Naive thymus-derived CD4-positive, alpha-beta T cell (primary cell): ENCODE measurements around the gene CXCL6. TPM values are rescaled to one million over a fixed set of nuclear protein-coding genes. Genes with fewer than 3 reads are reported as not detected.

Experiments
- ATAC-seq: fragments of 150-1000 bp; cut with Tn5 transposase; 2 replicates; pipeline ENCODE4 v1.10.0; 2021; ENCODE audit warnings: mild to moderate bottlenecking, moderate library complexity
- CTCF ChIA-PET: fragments of 350-600 bp; sonication (Branson Sonifier 250); formaldehyde crosslinking; loops from one replicate; lab custom pipeline; 2021; ENCODE audit warnings: antibody characterized with exemption; lab: Charles Lee
- POLR2A ChIA-PET: fragments of 350-600 bp; sonication (Branson Sonifier 250); formaldehyde crosslinking; loops from one replicate; lab custom pipeline; 2021; ENCODE audit warnings: antibody characterized with exemption, inconsistent platforms; lab: Charles Lee
- DNase-seq, 9 donors: peaks; one replicate each; pipeline versions ENCODE4 v3.0.0 to v3.0.0-alpha.2; 2020 to 2022; ENCODE audit warnings: mixed read lengths in 1 of 9
- H3K27ac ChIP-seq: one replicate; pipeline ENCODE4 v1.7.0; 2013; ENCODE audit warnings: mild to moderate bottlenecking, low read depth, low read length, moderate library complexity
- H3K27me3 ChIP-seq, 2 donors: one replicate each; pipeline ENCODE4 v1.7.0; 2013; ENCODE audit warnings: low read length in 2 of 2, mild to moderate bottlenecking in 2 of 2, moderate library complexity in 2 of 2; ENCODE audit not compliant: control insufficient read depth in 2 of 2, insufficient read depth in 2 of 2
- H3K36me3 ChIP-seq, 3 experiments: 1 replicate in 2 of 3; 2 replicates in 1 of 3; pipeline ENCODE4 v1.7.0; 2013; ENCODE audit warnings: low read length in 3 of 3, mild to moderate bottlenecking in 3 of 3, moderate library complexity in 1 of 3; ENCODE audit not compliant: insufficient read depth in 3 of 3, control insufficient read depth in 2 of 3
- H3K4me1 ChIP-seq, 2 donors: one replicate each; pipeline ENCODE4 v1.7.0; 2013; ENCODE audit warnings: low read length in 2 of 2, mild to moderate bottlenecking in 2 of 2, moderate library complexity in 1 of 2; ENCODE audit not compliant: control insufficient read depth in 2 of 2, insufficient read depth in 2 of 2
- H3K4me3 ChIP-seq: 2 replicates; pipeline ENCODE4 v1.7.0; 2013; ENCODE audit warnings: mild to moderate bottlenecking, low read length
- H3K9me3 ChIP-seq, 3 experiments: 1 replicate in 2 of 3; 2 replicates in 1 of 3; pipeline ENCODE4 v1.7.0; 2013; ENCODE audit warnings: low read length in 3 of 3; ENCODE audit not compliant: control insufficient read depth in 2 of 3
- H3K27ac Mint-ChIP-seq, 9 donors: one replicate each; pipeline ENCODE4 v1.8.0; 2020 to 2022; ENCODE audit warnings: mixed read lengths in 9 of 9, mild to moderate bottlenecking in 8 of 9, moderate library complexity in 5 of 9, inconsistent platforms in 2 of 9
- H3K27me3 Mint-ChIP-seq, 5 donors: one replicate each; pipeline ENCODE4 v1.8.0; 2021 to 2022; ENCODE audit warnings: mixed read lengths in 5 of 5, mild to moderate bottlenecking in 1 of 5
- H3K36me3 Mint-ChIP-seq, 5 donors: one replicate each; pipeline ENCODE4 v1.8.0; 2020 to 2022; ENCODE audit warnings: mixed read lengths in 5 of 5, mild to moderate bottlenecking in 3 of 5, inconsistent platforms in 1 of 5
- H3K4me1 Mint-ChIP-seq, 7 donors: one replicate each; pipeline ENCODE4 v1.8.0; 2020 to 2022; ENCODE audit warnings: mixed read lengths in 7 of 7, mild to moderate bottlenecking in 3 of 7, inconsistent platforms in 1 of 7
- H3K4me3 Mint-ChIP-seq, 10 donors: one replicate each; pipeline ENCODE4 v1.8.0; 2020 to 2022; ENCODE audit warnings: mild to moderate bottlenecking in 10 of 10, mixed read lengths in 10 of 10, moderate library complexity in 6 of 10, inconsistent platforms in 2 of 10
- H3K9me3 Mint-ChIP-seq, 11 donors: one replicate each; pipeline ENCODE4 v1.8.0; 2020 to 2022; ENCODE audit warnings: mixed read lengths in 11 of 11, mild to moderate bottlenecking in 4 of 11, inconsistent platforms in 1 of 11, moderate library complexity in 1 of 11
- intact Hi-C, 2 donors: fragments of 100-400 bp; cut with micrococcal nuclease; formaldehyde crosslinking; loops; one replicate each; pipeline ENCODE4 v1.15.1; 2023
- polyA plus RNA-seq, 2 donors: library from polyadenylated mRNA; unstranded; fragments of 300-500 nt; fragmentation: Illumina TruSeq; gene quantifications; one replicate each; pipeline ENCODE4 v1.2.3, GENCODE V29; 2021
- total RNA-seq, 6 experiments: library from RNA in 5 of 6; stranded (reverse) in 5 of 6; gene quantifications; 1 replicate in 5 of 6; 2 replicates in 1 of 6; pipeline ENCODE4 v1.2.3 and lab custom pipeline; 2021 to 2026

Gene CXCL6
- total and polyA plus RNA-seq, 7 experiments from 2014 or later = not detected

- ChIA-PET POLR2A (no interaction called here), CTCF (no interaction called here)
- Mint-ChIP-seq H3K27ac (no peak overlapping the region), H3K4me1 (peaks cover 0 to 5% (median 0%) of the 10 kb centered on the region in 7 donors), H3K36me3 (peaks cover 0 to 3% (median 0%) of the 10 kb centered on the region in 5 donors), H3K27me3 (peaks cover 0 to 4% (median 0%) of the 10 kb centered on the region in 5 donors), H3K9me3 (peaks cover 0 to 17% (median 2%) of the 10 kb centered on the region in 11 donors), H3K4me3 (no peak overlapping the region)
- Histone ChIP-seq H3K4me1 (no peaks in the 10 kb centered on the region), H3K27me3 (no peaks in the 10 kb centered on the region), H3K4me3 (no peak overlapping the region), H3K9me3 (no peaks in the 10 kb centered on the region), H3K27ac (no peak overlapping the region), H3K36me3 (no peaks in the 10 kb centered on the region)
- intact Hi-C loops = no loop called here
- DNase-seq (no peak), ATAC-seq (no peak)
Measured at GRCh38 chr4:73822389-73822788, 14.1 kb upstream of the CXCL6 start.

- H3K4me3 Mint-ChIP-seq = no peak overlapping the region
- Histone ChIP-seq H3K4me1 (no peaks in the 10 kb centered on the region), H3K9me3 (no peaks in the 10 kb centered on the region), H3K4me3 (no peak overlapping the region), H3K27me3 (no peaks in the 10 kb centered on the region), H3K27ac (no peak overlapping the region), H3K36me3 (no peaks in the 10 kb centered on the region)
- ATAC-seq (peak; percentile 41), DNase-seq (no peak)
- peaks cover 0 to 3% (median 0%) of the 10 kb centered on the region in 5 donors for H3K36me3 Mint-ChIP-seq
- CTCF ChIA-PET = no interaction called here
- intact Hi-C loops = no loop called here
- POLR2A ChIA-PET = no interaction called here
- H3K4me1 Mint-ChIP-seq = no peaks in the 10 kb centered on the region
- peaks cover 0 to 20% (median 0%) of the 10 kb centered on the region in 11 donors for H3K9me3 Mint-ChIP-seq
- H3K27ac Mint-ChIP-seq = no peak overlapping the region
- H3K27me3 Mint-ChIP-seq = peaks cover 0 to 4% (median 0%) of the 10 kb centered on the region in 5 donors
Measured at GRCh38 chr4:73822812-73823504, 13.5 kb upstream of the CXCL6 start.

GRCh38 chr4:73823760-73824159 is 12.7 kb upstream of the CXCL6 start:
- Histone ChIP-seq H3K36me3 (no peaks in the 10 kb centered on the region), H3K9me3 (no peaks in the 10 kb centered on the region), H3K4me3 (no peak overlapping the region), H3K27me3 (no peaks in the 10 kb centered on the region), H3K4me1 (no peaks in the 10 kb centered on the region), H3K27ac (no peak overlapping the region)
- no peak overlapping the region for H3K27ac Mint-ChIP-seq
- DNase-seq = no peak
- H3K4me1 Mint-ChIP-seq = no peaks in the 10 kb centered on the region
- H3K9me3 Mint-ChIP-seq = peaks cover 0 to 21% (median 0%) of the 10 kb centered on the region in 11 donors
- H3K27me3 Mint-ChIP-seq = peaks cover 0 to 4% (median 0%) of the 10 kb centered on the region in 5 donors
- ChIA-PET CTCF (no interaction called here), POLR2A (no interaction called here)
- intact Hi-C loops = no loop called here
- no peak for ATAC-seq
- peaks cover 0 to 3% (median 0%) of the 10 kb centered on the region in 5 donors for H3K36me3 Mint-ChIP-seq
- no peak overlapping the region for H3K4me3 Mint-ChIP-seq

- no peak overlapping the region for H3K4me3 Mint-ChIP-seq
- DNase-seq = no peak
- Histone ChIP-seq H3K4me1 (no peaks in the 10 kb centered on the region), H3K4me3 (no peak overlapping the region), H3K36me3 (no peaks in the 10 kb centered on the region), H3K9me3 (no peaks in the 10 kb centered on the region), H3K27me3 (no peaks in the 10 kb centered on the region), H3K27ac (no peak overlapping the region)
- ChIA-PET CTCF (no interaction called here), POLR2A (no interaction called here)
- H3K9me3 Mint-ChIP-seq = peaks cover 0 to 23% (median 4%) of the 10 kb centered on the region in 11 donors
- intact Hi-C loops = no loop called here
- H3K4me1 Mint-ChIP-seq = no peaks in the 10 kb centered on the region
- peaks cover 0 to 3% (median 0%) of the 10 kb centered on the region in 5 donors for H3K36me3 Mint-ChIP-seq
- H3K27me3 Mint-ChIP-seq = peaks cover 0 to 2% (median 0%) of the 10 kb centered on the region in 5 donors
- H3K27ac Mint-ChIP-seq = no peak overlapping the region
- ATAC-seq = no peak
Measured at GRCh38 chr4:73828956-73829355, 7.5 kb upstream of the CXCL6 start.

- no peaks in the 10 kb centered on the region for H3K27me3 ChIP-seq
- ChIA-PET CTCF (no interaction called here), POLR2A (no interaction called here)
- peaks cover 0 to 4% (median 0%) of the 10 kb centered on the region in 5 donors for H3K27me3 Mint-ChIP-seq
- no peaks in the 10 kb centered on the region for H3K9me3 ChIP-seq
- H3K9me3 Mint-ChIP-seq = peaks cover 0 to 17% (median 4%) of the 10 kb centered on the region in 11 donors
- H3K4me1 Mint-ChIP-seq = no peaks in the 10 kb centered on the region
- H3K4me1 ChIP-seq = no peaks in the 10 kb centered on the region
- H3K4me3 Mint-ChIP-seq = no peak overlapping the region
- no peak overlapping the region for H3K4me3 ChIP-seq
- H3K36me3 ChIP-seq = no peaks in the 10 kb centered on the region
- H3K27ac ChIP-seq = no peak overlapping the region
- intact Hi-C loops = no loop called here
- DNase-seq = no peak
- H3K36me3 Mint-ChIP-seq = peaks cover 0 to 3% (median 0%) of the 10 kb centered on the region in 5 donors
- no peak for ATAC-seq
- H3K27ac Mint-ChIP-seq = no peak overlapping the region
Measured at GRCh38 chr4:73831569-73831968, 4.9 kb upstream of the CXCL6 start.

- Mint-ChIP-seq H3K4me3 (no peak overlapping the region), H3K36me3 (peaks cover 0 to 5% (median 0%) of the 10 kb centered on the region in 5 donors), H3K4me1 (peaks cover 0 to 4% (median 0%) of the 10 kb centered on the region in 7 donors), H3K27ac (no peak overlapping the region), H3K27me3 (peaks cover 6 to 15% (median 10%) of the 10 kb centered on the region in 5 donors), H3K9me3 (peaks cover 0 to 11% (median 3%) of the 10 kb centered on the region in 11 donors)
- H3K9me3 ChIP-seq = no peaks in the 10 kb centered on the region
- ChIA-PET POLR2A (no interaction called here), CTCF (no interaction called here)
- H3K4me1 ChIP-seq = no peaks in the 10 kb centered on the region
- H3K27ac ChIP-seq = no peak overlapping the region
- DNase-seq = no peak
- no peak for ATAC-seq
- H3K36me3 ChIP-seq = no peaks in the 10 kb centered on the region
- no peak overlapping the region for H3K4me3 ChIP-seq
- intact Hi-C loops = no loop called here
- no peaks in the 10 kb centered on the region for H3K27me3 ChIP-seq
Measured at GRCh38 chr4:73832651-73833237, 3.7 kb upstream of the CXCL6 start.
